H54 (cell line): ENCODE measurements around the gene PLBD2.

ENCODE experiments used
- DNase-seq: peaks from one replicate; pipeline ENCODE4 v3.0.0; 2011; ENCODE audit warnings: low spot score, mixed read lengths; ENCODE audit not compliant: insufficient read length
- FAIRE-seq: peaks from 3 replicates; lab custom pipeline; 2011; peaks lifted over from hg19 to GRCh38; lab: Jason Lieb, UNC
- POLR2A ChIP-seq: IDR thresholded peaks from 2 replicates; pipeline ENCODE4 v1.6.1; 2011; ENCODE audit warnings: low read depth, mild to moderate bottlenecking, low read length

The PLBD2 gene

DNA sequence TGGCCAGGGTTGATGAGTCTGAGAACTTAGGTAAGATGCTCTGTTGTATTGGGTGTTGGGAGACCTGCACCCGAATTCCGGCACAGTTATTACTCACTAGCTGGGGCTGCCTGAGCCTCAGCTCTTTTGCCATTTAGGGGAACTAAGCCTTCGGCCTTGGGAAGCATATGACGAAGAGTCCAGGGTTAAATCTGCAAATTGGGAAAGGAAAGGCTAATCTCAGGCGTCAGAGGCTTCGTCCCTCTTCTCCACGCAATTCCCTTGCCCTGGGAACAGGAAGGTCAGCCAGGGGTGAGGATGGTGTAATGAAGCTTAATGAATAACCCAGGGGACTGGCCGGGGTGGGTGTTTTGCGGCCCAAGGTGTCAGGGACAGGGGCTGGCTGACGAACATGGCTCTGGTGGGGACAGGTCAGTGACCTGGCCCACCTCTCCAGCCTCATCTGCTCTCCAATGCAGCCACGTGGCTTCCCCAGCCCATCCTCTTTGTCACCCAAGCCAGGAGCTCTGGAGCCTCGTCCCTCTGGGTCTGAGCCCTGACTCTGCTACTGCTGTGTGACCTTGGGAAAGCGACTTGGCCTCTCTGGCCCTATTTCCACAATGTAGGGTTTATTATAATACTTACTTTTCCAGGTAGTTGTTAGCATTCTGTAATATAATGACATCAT is 60.0 kb downstream of the PLBD2 start:
- no peak for FAIRE-seq

DNA sequence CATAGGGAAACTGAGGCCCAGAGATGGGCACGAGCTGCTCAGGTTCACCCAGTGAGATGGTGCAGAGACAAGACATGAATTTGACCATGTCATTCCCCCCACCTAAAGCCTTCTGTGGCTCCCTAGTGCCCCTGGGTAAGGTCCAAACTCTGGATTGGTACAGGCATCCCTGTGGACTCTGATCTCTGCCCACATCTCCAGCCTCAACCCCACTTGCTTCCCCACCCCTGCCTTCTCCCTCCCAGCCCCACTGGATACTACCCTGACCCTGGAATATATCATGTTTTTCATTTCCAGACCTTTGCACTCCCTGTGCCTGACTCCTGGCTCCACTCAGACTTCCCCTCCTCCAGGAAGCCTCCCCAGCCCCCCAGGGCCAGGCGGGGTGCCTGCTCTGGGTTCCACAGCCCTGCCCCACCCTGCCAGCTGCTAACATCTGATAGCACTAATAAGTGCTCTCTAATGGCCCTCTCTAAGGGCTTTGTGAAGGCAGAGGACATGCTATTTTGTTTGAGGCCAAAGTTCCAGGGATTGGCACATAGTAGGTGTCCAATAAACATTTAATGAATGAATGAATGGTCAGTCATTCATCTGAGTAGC is 62.7 kb downstream of the PLBD2 start:
- no peak for TF ChIP-seq POLR2A
- FAIRE-seq: no peak
- no peak for DNase-seq

More for the DNA sequence above, 60.0 kb downstream of the PLBD2 start:
- DNase-seq: no peak
- no peak for TF ChIP-seq POLR2A

DNA sequence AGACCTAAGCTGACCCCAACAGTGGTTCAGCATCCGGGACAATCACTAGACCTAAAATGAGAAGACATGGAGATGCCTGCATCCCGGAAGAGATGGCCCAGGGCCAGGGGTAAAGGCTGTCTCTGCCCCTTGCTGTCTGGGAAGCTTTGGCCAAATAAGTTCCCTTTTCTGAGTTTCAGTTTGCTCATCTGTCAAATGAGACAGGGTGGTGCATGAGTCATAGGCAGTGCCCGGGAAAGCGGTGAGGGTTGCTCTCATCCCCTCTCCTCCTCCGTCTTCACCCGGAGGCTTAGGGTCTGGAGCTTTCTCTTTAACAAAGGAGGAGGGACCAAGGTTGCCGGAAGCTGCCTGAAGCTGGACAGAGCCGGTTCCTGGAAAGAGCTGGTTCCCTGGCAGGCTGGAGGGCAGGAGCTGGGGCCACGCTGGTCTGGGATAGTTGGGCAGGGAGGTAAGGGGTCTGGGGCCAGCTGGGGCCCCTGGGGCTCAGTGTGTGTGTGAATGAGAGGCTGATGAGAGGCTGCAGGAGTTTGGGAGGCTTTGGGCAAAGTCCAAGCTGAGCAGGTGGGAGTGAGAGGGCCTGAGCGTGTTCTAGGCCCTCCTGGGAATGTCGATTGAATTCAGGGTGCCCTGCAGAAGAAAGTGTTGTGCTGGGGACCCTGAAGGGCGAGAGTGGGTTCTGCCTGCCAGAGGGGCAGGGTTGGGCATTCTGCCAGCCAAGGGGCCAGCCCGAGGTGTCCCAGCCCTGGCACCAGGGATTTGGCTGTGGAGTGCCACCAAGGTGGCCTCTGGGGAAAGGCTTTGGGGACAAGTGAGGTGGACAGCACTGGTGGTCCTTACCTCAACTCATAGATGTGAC is 63.9 kb downstream of the PLBD2 start, which contains the start of gene SDSL:
Gene SDSL, plus strand, starts transcription at position 351 of the 856 bp plus-strand sequence. CDS start 5,603 bp downstream, outside the sequence.
- FAIRE-seq: peak; percentile 78
- peak; percentile 63 for TF ChIP-seq POLR2A

DNA sequence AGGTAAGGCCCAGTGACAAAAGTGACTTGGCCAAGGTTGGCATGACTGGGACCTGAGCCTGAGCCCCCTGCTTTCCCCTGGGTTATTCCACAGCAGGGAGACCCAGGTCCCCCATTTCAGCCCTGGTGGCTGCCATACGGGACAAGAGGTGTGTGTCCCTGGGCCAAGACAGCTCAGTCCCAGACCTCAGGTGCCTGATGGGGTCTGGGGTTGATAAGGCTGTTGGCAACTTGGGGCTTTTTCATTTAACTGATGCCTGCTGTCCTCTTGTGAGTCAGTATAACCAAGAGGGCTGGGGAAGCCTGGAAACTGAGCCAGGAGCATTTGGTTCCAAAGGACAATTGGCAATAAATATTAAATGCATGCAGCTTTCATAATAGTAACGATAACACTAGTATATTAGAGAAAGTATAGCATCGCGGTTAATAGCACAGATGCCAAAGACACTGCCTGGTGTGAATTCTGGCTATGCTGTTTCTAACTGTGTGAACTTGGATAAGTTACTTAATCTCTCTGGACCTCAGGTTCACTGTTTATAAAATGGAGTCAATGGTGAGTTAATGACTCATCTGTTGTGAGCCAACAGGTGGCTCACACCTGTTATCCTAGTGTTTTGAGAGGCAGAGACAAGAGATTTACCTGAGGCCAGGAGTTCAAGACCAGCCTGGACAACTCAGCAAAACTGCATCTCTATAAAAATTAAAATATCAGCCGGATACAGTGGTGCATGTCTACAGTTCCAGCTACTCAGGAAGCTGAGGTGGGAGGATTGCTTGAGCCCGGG is 64.7 kb downstream of the PLBD2 start:
- TF ChIP-seq POLR2A: no peak
- FAIRE-seq: no peak
- no peak for DNase-seq

More for the DNA sequence above, 63.9 kb downstream of the PLBD2 start, which contains the start of gene SDSL:
- peak; percentile 94 for DNase-seq

DNA sequence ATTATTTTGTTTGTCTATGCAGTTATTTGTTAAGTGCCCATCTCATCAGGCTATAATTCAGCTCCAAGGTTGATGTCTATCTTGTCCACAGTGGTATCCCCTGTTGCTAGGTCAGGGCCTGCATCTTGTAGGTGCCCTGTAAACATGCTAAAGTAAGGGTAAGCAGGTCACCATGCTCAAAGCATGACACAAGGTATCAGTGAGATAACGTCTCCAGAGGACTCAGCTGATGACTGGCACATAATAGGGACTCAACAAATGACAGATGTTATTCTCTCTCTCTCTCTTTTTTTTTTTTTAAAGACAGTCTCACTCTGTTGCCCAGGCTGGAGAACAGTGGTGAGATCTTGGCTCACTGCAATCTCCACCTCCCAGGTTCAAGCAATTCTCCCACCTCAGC is 66.1 kb downstream of the PLBD2 start:
- DNase-seq (no peak), FAIRE-seq (no peak)
- no peak for TF ChIP-seq POLR2A

DNA sequence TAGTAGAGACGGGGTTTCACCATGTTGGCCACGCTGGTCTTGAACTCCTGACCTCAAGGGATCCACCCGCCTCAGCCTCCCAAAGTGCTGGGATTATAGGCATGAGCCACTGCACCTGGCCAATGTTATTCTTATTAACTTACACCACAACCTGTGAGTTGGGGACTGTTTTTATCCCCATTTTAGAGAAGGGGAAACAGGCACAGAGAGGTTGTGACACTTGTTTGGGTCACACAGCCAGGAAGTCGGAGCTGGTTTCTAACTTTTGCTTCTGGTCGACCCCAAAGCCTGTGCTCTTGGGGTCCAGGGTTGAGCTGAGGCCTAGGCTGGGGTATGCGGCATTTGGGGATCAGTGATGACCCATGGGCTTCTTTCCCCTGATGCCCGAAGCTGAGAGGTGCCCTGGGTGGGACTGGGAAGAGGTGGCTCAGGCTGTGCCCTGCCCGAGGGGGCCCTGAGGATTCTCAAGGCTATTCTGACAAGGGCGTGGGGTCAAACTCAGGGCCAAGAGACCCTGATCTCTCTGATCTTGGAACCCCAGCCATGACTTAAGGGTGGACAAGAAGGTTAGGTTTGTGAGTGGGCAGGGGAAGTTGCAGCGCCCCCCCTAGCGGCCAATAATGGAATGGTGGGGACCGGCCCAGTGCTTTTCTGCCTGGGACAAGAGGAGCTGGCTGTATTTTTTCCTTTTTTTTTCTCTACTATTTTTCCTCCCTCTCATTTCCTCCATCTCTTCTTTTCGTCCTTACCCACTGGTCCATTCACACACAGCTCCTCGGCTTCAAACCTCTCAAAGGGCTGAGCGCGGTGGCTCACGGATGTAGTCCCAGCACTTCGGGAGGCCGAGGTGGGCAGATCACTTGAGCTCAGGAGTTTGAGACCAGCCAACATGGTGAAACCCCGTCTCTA is 66.8 kb downstream of the PLBD2 start:
- no peak for DNase-seq
- no peak for TF ChIP-seq POLR2A
- no peak for FAIRE-seq

DNA sequence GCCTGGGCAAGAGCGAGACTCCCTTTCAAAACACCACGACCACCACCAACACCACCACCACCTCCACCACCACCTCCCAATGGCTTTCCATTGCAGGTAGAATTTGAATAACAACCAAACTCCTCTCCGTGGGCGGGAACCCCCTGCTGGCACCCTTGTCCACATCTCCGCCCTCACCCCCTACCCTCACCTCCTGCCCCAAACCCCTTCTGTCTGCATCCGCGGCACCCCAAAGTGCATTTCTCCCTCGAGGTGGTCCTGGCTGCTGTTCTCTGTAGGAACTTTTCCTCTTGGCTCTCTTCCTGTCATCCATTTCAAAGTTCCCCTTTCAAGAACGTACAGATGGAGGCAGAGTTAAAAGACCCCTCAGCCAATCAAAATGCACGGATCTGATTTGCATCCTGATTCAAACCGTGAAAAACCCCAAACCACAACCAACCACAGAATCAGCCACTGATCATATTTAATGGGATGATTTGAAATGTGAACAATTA is 67.6 kb downstream of the PLBD2 start:
- TF ChIP-seq POLR2A: no peak
- DNase-seq (no peak), FAIRE-seq (no peak)

DNA sequence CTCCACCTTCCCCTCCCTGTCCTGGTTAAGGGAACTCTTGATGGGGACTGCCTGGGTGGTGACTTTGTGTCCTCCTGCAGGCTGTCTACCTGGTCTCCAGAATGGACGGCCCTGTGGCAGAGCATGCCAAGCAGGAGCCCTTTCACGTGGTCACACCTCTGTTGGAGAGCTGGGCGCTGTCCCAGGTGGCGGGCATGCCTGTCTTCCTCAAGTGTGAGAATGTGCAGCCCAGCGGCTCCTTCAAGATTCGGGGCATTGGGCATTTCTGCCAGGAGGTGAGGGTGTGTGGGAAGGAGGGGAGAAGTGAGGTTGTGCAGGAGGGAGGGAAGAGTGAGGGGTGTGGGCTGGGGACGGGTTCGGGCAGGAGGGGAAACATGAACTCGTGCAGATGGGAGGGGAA is 69.5 kb downstream of the PLBD2 start:
- FAIRE-seq (no peak), DNase-seq (no peak)
- TF ChIP-seq POLR2A: no peak

DNA sequence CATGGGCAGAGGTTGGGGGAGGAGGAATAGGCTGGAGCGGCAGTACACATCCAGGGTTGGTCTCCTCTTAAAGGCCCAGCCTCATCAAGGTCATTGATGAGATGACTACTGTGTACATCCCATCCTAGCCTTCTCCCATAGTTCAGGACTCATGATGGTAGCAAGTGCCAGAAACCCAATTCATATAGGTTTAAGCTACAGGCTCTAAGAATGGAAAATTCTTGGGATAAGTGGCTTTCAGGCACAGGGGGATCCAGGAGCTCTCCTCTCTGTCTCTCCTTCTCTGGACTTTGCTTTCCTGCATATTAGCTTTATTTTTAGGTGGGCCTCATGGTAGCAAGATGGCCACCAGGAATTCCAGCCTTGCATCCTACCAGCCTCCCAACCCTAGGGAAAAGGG is 70.1 kb downstream of the PLBD2 start:
- DNase-seq (no peak), FAIRE-seq (no peak)
- TF ChIP-seq POLR2A: no peak

DNA sequence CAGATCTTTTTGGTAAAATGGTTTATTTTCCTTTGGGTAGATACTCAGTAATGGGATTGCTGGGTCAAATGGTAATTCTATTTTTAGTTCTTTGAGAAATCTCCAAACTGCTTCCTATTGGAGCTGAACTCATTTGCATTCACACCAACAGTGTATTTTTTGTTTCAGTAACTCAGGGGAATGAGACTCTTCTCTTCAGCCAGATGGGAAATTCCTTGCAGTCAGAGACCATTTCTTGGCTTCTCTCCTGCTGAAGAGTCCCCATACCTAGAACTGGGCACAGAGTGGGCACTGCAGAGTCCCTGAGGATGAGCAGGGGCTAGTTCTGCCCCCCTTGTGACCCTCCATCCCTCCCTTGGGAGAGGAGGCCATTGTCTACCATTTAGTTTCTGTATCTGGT is 74.6 kb downstream of the PLBD2 start:
- no peak for FAIRE-seq
- DNase-seq: no peak
- no peak for TF ChIP-seq POLR2A

DNA sequence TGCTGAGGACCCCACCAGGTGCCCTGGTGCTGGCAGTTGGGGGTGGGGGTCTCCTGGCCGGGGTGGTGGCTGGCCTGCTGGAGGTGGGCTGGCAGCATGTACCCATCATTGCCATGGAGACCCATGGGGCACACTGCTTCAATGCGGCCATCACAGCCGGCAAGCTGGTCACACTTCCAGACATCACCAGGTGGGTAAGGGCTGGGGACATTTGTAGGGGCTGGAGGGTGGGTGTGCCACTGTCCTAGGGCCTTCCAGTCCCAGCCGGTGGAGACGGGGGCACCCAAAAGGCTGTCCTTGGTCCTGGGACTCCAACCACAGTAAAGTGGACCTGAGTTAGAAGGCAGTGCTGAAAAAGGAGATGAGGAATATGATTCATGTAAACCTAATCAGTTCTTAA is 77.0 kb downstream of the PLBD2 start:
- TF ChIP-seq POLR2A: no peak
- no peak for FAIRE-seq
- DNase-seq: no peak

DNA sequence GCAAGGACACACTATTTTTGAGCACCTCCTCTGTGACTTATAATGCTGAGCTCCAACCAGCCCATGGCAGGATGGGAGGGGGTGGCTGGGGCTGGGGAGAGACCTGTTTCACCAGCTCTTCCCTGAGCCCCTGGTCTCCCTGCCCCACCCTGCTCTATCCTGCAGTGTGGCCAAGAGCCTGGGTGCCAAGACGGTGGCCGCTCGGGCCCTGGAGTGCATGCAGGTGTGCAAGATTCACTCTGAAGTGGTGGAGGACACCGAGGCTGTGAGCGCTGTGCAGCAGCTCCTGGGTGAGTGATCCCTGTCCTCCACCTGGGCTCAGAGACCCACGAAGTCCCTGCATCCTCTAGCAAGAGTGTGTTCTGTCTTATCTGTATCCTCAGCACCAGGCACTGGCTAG is 78.2 kb downstream of the PLBD2 start:
- DNase-seq (no peak), FAIRE-seq (no peak)
- TF ChIP-seq POLR2A: no peak

DNA sequence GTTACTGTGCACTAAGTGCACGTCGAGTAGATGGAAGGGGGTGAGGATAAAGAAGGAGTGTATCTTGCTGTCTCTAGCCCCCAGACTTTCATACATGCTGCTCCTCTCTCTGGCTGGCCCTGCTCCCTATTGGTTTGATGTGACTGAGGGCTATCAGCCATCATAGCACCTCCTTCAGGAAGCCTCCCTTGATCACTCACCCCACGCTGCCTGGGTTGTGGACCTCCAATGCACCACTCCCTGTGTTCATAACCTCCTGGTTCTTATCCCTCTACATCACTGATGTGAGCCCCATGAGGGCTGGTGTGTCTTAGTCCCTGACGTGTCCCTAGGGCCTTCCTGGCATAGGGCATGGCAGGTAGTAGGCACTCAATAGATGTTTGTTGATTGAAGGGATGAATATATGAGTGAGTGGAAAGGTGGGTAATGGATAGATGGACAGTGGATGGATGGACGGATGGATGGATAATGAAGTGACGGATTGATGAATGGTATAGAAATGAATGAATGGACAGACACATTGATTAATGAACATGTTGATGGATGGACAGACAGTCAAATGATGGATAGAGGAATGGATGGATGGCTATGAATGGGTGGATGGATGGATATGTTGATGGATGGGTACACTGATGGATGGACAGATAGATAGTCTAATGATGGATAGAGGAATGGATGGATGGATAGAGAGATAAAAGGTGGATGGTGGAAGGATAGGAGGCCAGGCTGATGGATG is 78.8 kb downstream of the PLBD2 start:
- no peak for FAIRE-seq
- DNase-seq: no peak
- TF ChIP-seq POLR2A: no peak
